Measurements from ENCODE around the gene DENND2D.

Gene DENND2D, protein sequence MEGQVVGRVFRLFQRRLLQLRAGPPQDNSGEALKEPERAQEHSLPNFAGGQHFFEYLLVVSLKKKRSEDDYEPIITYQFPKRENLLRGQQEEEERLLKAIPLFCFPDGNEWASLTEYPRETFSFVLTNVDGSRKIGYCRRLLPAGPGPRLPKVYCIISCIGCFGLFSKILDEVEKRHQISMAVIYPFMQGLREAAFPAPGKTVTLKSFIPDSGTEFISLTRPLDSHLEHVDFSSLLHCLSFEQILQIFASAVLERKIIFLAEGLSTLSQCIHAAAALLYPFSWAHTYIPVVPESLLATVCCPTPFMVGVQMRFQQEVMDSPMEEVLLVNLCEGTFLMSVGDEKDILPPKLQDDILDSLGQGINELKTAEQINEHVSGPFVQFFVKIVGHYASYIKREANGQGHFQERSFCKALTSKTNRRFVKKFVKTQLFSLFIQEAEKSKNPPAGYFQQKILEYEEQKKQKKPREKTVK

GRCh38 chr1:111199881-111200801 lies at the start of gene DENND2D:
Gene DENND2D, minus strand, starts transcription at chr1:111200646. Its CDS starts 187 bp downstream, at chr1:111200459.
- DNase-seq = no peak

GRCh38 chr1:111249960-111250359 lies 49.5 kb upstream of the DENND2D start:
- no peak for DNase-seq

GRCh38 chr1:111247125-111247838 lies 46.8 kb upstream of the DENND2D start:
- DNase-seq = no peak

DNA sequence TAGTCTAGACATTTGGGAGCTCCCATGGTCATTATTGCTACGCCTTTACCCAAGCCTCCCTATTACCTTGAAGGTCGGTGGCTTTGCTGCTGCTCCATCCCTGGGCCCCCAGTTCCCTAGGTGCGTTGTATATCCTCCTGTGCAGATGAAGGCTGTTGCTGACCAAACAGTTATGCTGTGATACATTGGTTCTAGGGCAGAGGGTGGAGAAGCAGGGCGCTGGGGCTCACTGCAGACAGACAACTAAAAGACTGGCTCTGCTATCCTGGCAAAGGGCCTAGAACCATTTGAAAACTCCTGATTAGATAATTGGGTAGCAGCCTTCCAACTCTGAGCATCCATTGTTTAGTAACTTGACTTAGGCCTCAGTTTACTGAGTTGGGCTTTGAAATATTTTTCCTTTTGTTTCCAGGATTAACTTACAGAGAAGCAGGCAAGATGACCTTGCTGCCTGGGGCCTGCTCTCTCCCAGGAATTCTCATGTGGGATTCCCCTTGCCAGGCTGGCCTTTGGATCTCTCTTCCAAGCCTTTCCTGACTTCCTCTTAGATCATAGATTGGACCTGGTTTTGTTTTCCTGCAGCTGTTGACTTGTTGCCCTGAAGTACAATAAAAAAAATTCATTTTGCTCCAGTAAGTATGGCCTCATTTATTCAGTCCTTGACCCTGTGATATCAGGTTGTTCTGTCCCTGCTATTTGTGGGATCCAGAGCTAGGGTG lies 42.5 kb upstream of the DENND2D start:
- no peak for DNase-seq

DNA sequence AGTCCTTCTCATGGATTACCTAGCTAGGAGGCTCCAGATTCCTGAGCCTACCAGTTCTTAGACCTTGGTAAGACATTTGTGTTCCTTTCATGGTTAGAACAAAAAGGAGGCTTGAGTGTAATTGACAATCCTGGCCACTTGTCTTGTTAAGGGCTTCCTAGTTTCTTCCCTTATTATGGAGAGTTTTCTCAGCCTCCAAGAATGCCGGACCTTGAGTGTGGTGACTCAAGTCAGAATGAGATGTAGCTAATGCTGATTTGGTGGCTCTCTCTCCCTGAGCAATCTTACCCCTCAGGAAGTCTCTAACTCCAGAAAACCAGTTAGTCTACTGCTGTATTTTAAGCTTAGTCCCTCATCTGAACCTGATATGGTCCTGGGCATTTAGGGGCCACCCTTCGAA lies 41.4 kb upstream of the DENND2D start:
- DNase-seq = no peak

GRCh38 chr1:111238056-111238795 lies 37.8 kb upstream of the DENND2D start:
- no peak for DNase-seq

DNA sequence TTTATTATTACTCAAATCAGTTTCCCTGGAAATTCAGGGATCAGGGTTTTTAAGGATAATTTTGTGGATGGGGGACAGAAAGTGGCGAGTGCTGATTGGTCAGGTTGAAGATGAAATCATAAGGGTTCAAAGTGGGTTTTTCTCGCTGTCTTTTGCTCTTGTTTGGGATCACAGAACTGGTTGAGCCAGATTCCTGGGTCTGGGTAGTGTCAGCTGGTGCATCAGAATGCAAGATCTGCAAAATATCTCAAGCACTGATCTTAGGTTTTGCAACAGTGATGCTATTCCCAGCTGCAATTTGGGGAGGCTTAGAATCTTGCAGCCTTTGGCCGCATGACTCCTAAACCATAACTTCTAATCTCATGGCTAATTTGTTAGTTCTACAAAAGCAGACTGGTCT lies 36.4 kb upstream of the DENND2D start:
- no peak for DNase-seq

DNA sequence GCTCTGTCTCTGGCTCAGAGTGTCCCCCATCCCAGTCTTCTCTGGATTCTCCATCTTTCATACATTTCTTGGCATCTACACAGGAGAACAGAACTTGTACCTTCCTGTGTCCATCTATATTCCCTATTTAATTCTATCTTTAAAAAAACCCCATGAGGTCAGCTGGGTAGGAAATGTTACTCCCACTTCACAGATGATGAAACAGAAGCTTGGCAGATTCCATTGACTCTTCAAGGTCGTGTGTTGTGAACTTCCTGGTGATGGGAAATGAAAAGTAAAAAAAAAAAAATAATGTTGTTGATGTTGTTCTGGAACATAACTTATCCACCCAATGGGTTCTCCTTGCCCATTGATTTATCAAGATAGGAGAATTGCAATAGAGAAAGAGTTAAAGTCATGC lies 35.9 kb upstream of the DENND2D start:
- no peak for DNase-seq

GRCh38 chr1:111234866-111235265 lies 34.4 kb upstream of the DENND2D start:
- DNase-seq = peak; percentile 50

GRCh38 chr1:111234258-111234657 lies 33.8 kb upstream of the DENND2D start:
- DNase-seq = peak; percentile 40

DNA sequence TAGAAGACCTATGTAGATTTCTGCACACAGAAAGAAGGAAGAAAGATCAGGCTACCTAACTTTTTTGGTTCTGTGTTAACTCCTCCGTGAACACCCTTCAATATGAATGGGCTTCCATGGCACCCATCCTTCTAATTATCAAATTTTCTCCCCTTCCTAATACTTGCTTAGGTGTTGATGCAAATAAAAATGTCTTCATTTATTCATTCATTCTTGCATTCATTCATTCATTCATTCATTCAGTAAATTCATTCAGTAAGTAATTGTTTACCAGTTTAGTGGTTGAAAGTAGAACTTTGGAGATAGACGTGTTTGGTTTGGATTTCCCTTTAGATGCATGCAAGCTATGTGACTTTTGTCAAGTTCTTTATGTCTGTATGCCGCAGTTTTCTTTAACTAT lies 31.7 kb upstream of the DENND2D start:
- no peak for DNase-seq

DNA sequence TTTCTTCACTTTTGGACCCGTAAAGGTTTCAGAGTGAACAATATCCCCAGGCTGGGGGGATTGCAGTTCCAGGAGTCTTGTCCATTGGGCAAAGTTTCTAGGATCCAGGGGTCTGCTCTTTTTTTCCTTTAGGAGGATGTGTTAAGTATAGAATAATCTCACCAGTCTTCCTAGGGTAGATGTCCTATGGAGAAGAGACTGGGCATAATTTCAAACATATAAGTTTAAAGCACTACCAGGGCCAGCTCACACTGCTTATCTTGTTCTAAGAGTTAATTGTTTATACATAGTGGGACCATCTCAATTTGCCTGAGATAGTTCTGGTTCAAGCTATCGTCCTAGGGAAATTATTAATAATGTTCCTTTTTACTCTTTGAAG lies 28.3 kb upstream of the DENND2D start:
- no peak for DNase-seq

- peak; percentile 58 for DNase-seq
These were observed 27.7 kb upstream of the DENND2D start for GRCh38 chr1:111227851-111228747.

GRCh38 chr1:111227434-111227833 lies 27.0 kb upstream of the DENND2D start, which contains the start of gene CHI3L2:
Gene CHI3L2, plus strand, starts transcription at chr1:111227713. Its CDS starts 17 bp downstream, at chr1:111227730.
- DNase-seq = no peak

GRCh38 chr1:111225717-111226400 lies 25.4 kb upstream of the DENND2D start:
- no peak for DNase-seq

DNA sequence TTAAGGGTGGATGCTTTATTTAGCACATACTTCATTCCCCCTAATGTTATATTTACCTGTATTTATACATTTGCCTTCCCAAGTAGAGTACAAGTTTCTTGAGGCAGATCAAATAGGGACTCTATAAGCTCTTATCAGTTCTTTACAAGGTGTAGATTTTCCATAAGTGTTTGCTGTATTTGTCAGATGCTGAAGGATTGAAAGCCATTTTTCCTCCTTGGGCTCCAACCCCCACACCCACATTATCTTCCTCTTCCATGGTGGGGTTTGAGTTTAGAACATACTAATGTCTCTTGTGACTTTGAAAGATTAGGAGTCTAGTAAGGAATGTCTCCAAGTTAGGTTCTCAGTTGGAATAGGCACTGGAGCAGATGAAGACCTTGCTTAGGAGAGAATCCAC lies 24.6 kb upstream of the DENND2D start:
- no peak for DNase-seq

GRCh38 chr1:111223126-111223685 lies 22.8 kb upstream of the DENND2D start:
- DNase-seq = no peak

- peak; percentile 38 for DNase-seq
These were observed 22.1 kb upstream of the DENND2D start for GRCh38 chr1:111222308-111223125.

Data from fibroblast of skin of right biceps (primary cell).